T follicular helper cell (primary cell): ENCODE data around the gene PUM1.

Experiments
- DNase-seq: peaks from one replicate; pipeline ENCODE4 v3.0.0-alpha.2; 2020; ENCODE audit warnings: low read depth

Gene PUM1

DNA sequence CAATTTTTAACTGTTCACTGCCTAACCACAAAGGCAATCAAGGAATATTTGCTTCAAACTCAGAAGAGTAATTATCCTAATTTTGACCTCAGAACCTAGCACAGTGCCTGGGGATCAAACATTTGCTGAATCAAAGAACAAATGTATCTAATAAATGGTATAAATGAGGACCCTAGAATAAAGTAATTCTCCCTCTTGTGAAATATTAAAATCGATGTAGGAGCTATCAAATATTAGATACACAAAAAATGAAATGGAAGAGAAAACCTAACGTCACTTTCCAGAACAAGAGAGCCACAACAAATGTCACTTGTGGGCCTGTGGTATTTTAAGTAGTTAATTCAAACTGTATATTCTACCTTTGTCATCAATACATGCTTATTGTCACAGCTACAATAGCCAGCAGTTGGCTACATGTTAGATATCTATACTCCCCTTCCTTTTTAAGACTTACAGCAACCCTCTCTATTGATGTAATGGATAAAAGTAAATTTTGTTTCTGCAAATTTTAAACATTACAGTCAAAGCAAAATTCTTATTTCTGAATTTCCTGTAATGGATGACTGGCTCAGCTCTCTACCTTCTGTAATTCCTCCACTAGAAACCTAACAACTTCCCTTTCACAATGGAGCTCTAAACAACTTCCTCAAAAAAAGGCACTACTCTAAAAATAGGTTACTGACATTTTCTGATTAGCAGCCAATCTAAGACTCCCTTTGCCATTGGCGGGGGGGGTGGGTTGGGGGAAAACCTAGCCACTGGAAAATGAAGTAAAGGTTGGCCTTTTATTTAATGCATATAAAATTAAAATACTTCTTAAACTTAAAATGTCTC, 37.6 kb downstream of the PUM1 start:
- no peak for DNase-seq

DNA sequence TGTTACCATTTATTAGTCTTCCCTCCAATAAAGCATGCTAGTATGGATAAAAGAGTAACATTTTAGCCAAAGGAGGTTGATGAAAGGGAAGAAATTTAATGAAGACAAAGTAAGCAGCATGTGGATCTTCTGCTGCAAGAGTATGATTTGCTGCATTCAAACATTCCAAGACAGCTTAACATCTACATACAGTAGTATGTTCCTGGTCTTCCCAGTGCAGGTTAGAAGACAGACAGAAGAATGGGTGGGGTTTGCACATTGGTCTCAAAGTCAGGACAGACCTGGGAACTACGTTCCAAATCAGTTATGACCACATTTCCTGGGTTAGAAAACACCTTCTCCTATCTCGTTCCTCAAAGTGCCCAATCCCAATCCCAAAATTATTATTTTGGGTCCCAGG, 43.3 kb downstream of the PUM1 start:
- DNase-seq, result no peak

DNA sequence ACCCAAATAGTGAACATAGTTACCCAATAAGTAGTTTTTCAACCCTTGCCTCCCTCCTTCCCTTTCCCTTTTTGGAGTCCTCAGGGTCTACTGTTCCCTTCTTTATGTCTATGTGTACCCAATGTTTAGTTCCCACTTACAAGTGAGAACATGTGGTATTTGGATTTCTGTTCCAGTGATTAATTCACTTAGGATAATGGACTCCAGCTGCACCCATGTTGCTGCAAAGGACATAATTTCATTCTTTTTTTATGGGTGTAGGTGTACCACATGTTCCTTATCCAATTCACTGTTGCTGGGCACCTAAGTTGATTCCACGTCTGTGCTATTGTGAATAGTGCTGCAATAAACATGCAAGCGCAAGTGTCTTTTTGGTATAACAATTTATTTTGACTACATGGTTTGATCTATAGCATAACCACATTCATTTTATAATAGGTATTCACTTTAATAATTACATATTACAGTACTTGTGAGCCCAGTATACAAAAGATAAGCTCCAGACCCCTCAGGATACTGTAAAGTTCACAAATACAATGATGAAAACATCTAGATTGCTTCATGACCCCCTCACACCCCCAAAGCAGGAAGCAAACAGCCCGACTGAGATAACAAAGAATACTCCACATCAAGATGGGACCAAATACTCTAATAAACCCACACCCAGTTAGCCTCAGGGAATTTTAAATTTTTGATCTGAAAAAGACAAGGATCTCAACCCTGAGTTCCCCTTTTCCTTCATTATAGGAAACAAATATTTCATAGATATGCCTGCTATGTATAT, 45.3 kb downstream of the PUM1 start:
- no peak for DNase-seq

DNA sequence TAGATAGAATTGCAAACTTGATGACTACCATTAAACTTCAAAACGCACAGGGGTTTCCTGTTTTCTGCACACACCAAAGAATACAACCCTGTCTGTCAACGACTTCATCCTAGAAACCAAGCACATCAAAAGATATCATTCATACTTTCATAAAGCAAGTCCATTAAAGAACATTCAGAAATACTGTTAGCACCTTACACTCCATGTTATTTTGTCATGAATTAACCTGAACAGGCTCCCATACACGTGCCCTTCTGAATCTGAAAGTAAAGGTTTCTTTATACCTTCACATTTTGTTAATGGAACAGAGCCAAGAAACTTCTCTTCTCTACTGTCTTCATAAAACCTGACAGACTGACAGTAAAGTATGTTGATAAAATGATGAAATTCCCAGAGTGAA, 46.1 kb downstream of the PUM1 start:
- DNase-seq, result no peak

DNA sequence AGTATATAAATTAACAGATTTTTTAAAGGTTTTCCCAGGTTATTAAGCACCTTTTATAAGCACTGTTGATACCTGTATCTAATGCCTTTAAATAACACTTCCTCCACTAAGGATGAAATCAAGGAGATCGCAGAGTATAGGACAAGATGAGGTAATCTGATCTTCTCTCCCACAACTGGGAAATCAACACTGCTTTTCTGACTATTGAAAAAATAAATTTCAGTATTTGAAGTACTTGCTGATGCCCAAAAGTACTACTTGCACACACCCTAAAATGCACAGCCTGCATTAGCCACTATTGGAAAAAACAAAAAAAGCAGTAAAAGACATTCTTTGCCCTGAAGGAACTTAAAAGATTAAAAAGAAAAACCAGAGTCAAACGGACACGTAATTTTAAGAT, 48.6 kb downstream of the PUM1 start:
- no peak for DNase-seq

DNA sequence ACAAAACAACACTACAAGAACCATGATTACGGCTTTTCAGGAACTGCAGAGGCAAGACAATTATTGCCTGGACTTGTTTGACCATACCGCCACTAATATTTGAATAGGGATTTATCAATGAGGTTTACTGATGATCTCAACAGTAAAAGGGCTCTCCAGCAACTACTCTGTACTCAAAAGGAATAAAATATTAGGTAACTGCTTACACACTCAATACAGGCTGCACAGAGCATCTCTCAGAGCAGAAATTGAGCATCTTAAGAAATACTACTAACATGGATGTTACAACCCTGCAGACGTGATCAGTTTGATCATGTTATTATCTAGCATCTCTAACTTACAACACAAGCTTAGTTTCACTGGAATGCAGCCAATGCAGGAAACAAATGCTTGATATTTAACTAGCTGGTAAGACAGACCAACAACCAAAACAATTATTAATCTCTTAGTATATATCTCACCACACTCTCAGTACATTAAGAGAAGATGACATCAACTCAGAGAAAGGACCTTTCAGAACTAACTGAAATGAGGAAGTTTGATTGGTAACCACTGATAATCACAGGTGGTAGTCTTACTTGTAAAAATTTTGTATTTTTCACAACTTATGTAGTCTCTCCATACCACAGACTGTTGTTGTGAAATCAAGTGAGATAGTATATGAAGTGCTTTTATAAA, 52.2 kb downstream of the PUM1 start:
- DNase-seq, result no peak

DNA sequence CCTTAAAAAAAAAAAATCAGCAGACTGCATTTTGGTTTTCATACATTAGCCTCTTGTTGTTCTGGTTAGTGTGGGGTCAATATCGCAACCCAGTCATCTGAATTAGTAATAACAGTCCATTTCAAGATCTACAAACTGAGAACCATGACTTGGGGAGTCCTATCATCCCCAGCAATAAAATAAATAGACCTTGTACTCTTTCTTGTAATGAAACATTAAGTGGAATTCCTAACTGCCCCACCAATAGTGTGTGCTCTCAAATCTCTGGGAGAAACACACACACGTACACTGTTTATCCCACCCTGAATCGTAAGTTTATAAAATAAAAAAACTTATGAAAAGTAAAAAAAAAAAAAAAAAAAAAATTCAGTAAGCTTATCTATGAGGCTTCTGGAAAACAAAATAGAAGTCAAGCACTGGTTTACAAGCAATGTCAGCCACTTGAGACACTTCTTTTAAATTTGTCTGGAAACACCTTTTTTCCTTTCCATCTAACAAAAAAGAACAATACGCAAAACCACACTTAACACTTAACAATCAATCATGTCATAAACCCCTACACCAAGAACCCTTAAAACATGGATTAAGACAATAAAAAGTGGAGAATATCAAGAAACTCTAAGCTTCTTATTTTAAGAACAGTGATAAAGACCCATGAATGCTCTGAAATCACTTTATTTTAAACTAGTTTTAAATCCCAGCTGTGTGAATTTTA, 53.1 kb downstream of the PUM1 start:
- DNase-seq, result no peak

DNA sequence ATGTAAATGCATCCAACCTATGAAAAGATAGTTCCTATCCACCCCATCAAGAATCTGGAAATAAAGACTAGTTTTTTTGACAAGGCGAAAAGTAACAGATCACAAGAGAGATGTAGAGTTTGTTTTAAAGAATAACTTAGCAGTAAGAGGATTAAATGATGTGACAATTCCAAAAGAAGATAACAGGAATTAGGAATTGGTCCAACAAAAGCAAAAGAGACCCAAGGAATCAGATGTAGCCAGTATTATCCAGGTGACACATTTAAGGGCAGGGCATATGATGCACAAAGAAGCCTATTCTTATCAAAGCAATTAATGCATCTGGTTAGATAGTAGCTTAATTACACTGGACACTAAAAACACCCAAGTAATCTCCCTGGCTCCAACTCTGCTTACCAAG, 53.8 kb downstream of the PUM1 start:
- no peak for DNase-seq

DNA sequence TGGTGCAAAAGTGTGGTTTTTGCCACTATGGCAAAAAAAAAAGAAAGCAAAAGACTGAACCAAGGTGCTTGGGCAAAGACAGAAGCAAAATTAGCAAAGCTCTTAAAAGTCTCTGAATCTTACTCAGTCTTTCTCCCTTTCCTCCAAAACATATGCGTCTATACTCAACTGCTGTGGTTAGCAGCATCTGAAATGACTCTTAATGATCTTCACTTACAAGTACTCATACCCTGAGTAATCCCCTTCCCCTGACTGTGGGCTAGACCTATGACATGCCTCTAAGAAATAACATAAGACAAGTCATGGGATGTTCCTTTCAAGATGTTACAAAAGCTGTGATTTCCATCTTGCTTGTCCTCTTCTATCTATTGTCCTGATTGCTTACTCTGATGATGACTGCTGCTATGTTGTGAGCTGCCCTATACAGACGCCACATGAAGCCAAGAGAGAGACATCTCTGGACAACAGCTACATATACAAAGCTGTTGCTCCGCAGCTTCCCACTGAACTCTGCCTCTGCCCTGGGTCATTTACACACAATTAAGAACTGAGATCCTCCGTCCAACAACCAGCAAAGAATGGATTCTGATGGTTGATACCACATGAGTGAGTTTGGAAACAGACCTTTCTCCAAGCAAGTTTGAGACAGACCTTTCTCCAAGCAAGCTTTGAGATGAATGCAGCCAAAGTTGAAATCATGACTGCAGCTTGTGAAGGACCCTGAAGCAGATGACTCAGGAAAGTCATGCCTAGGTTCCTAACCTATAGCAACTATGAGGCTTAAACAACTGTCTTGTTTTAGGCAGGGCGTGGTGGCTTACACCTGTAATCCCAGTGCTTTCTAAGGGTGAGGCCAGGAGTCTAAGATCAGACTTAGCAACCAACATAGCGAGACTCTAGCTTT, 55.2 kb downstream of the PUM1 start:
- no peak for DNase-seq

DNA sequence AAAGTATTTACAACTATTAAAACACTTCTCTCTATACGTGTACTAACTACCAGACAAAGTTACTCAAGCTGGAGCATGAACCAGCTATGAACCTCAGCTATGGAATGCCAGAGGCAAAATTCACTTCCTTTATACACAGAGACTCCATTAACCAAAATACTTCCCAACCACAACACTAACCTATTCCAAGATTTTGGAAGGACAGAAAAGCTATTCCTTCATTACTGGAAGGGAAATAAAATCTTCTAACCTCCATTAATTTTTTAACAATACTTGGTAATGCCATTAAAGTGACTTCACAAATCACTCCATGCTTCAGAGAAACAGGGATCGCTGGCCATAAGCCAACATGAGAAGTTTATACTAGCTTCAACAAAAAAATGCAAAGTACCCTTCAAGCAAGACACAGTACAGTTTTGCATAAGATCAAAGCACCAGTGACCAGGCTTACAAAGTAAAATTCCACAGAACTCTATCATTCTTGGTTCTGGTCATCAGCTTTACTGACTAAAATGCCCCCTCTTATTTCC, 58.0 kb downstream of the PUM1 start:
- DNase-seq, result no peak

DNA sequence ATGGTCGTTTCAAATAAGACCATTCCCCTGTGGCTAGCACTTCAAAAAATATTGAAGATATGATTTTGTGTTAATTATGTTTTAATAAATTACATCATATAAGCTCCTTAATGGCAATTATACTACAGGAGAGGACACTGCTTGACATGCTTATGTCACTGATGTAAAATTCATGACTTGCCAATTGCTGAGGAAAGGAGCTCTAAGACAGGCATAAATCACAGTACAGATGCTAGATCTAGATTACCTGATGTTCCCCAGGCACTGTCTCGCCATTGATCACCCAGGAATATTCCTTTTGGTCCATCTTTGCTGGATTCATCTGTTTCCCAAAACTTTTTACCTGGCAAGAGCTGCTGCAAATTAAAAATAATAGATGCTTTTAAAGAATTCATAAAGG, 58.8 kb downstream of the PUM1 start:
- no peak for DNase-seq

DNA sequence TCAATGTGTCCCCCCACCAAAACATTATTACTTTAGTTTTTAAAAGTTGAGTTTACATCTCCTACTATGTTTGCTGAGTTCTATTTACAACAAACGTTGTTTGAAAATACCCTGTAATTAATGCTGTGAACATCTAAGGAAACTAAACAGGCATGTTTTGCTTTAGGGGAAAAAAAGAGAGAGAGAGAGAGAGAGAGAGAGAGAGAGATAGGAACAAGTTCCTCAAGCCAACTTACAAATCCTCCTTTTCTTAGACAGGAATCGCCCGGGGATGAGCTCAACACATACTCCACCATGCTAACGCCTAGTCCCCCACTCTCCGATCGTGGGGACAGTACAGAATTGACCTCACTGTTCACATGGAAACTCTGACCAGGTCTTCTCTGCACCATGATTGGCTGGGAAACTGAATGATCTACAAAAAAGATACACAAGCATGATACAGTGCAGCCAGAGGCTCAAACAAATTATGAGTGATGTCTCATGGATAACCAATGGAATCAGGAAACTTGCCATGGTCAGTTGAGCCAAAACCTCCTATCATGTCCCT, 59.8 kb downstream of the PUM1 start:
- no peak for DNase-seq

DNA sequence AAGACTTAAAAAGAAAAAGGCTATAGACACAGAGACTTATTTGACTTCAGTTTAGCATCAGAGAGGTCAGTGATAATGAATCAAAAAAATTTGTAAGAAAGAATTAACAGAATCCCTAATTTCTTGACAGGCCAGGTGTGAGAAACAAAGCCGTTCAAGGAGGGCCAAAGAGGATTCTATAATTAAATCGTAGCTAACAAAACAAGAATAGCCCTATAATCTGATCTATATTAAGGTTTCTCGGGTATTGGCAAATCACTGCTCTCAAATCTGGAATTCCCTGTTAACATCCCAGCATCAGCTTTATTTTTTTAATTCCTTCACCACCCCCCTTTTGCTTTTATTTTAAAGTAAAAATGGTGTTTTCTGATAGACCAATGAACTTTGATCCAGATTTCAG, 60.3 kb downstream of the PUM1 start:
- no peak for DNase-seq

DNA sequence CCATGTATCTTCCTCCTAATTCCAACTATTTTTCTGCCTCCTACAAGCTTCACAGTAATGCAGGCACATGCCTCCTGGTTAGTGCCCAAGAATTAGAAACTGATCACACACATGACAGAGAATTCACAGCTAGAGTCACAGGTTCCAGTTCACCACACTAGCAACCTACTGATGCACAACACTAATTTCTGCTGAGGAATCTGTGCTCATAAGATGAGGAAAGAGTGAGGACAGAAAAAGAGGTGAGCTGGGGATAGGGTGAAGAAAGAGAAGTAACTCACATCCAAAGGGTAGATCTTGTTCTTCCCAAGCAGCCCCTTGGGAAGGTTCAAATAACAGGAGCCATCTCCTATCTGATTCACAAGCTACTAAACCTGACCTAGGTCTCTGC, 61.3 kb downstream of the PUM1 start:
- no peak for DNase-seq

DNA sequence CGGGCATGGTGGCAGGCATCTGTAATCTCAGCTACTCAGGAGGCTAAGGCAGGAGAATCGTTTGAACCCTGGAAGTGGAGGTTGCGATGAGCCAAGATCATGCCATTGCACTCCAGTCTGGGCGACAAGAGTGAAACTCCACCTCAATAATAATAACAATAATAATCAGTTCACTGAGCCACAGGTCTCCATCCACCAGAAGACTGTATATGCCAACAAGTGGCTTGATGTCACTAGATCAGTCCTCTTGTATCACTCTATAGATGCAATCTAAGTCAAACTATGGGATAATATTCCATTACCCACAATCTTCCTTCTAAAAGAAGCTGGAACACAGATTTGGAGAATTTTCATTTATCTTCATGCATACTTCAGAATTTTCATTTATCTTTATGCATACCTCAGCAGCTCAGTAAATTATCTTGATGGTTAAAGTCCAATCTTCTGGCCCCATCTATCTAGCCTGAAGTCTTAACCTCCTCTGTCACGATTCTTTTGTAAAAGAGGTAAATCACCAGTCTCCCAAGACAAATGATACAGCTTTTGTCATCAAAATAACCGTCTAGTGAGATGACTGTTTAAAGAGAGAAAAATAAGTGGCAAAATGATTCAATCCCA, 61.8 kb downstream of the PUM1 start:
- DNase-seq, result no peak

DNA sequence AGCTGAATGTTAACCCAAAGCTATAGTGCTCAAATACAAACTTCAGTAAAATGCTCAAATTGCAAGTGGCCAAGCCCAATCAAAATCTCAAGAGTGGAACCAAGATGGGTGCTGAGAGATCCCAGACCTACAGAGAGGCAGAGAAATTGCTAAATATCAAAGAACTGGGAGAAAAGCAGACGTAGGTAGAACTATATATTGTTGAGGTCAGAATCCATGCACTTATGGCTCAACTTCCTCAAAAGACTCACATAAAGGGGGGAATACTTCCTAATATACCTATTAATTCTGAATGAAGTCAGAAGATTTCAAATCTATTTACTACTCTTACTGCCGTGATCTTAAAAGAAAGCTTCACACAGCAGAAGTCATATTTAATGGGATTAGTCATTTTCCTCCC, 65.2 kb downstream of the PUM1 start:
- DNase-seq, result no peak

DNA sequence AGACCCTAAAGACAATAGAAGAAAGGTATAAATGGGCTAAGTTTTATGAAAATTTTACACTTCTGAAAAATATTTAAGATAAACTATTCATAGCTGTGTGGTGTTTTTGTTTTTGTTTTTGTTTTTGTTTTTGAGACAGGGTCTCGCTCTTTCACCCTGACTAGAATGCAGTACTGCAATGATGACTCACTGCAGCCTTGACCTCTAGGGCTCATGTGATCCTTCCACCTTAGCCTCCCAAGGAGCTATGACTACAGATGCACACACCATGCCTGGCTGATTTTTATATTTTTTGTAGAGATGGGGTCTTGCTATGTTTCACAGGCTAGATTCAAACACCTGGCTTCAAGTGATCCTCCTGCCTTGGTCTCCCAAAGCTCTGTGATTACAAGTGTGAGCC, 66.6 kb downstream of the PUM1 start:
- DNase-seq, result no peak

DNA sequence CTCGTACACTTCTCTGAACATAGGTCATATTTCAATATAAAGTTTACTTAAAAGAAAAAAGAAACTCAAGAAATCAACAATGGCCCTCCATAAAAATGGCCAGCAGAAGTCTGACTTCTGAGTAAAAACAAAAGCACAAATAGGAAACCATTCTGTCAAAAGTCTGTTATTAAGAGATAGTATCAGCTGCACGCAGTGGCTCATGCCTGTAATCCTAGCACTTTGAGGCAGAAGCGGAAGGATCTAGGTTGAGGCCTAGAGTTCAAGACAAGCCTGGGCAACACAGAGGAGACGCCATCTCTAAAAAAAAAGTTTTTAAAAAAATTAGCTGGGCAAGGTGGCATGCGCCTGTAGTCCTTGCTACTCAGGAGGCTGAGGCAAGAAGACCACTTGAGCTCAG, 67.3 kb downstream of the PUM1 start:
- DNase-seq, result no peak

DNA sequence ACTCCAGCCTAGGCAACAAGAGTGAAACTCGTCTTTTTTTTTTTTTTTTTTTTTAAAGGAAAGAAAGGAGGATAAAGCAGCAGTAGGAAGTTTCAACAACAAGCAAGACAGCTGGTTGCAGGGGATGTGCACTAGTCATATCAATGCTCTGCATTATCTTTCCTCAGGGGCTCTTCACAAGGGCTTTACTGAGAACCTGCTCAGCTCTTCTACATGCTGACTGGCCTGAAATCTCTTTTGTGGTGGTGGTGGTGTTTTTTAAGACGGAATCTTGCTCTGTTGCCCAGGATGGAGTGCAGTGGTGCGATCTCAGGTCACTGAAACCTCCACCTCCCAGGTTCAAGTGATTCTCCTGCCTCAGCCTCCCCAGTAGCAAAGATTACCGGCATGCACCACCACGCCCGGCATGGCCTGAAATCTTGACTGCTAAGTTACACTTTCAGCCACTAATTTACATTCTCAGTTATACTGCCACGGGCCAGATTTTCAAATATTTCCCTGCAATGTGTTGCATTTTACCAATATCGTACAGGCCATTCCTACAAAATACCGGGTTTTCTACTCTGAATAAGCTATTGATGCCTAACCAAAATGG, 68.0 kb downstream of the PUM1 start:
- DNase-seq, result no peak
